Camera-type eye (tissue), 1 donor: Measurements from ENCODE around the gene ZNF708. TPM values are rescaled to one million over a fixed set of nuclear protein-coding genes. Genes with fewer than 3 reads are reported as not detected.

ENCODE experiments used
- total RNA-seq: library from RNA; depleted of rRNA; stranded (reverse); fragments of >200 nt; gene quantifications from one replicate; pipeline ENCODE4 v1.2.3, GENCODE V29; 2014

Gene ZNF708
- 40.8 TPM for total RNA-seq

GRCh38 chr19:21328885-21329605, at the start of gene ZNF708:
Gene ZNF708, minus strand, starts transcription at chr19:21329410. Its CDS starts 198 bp downstream, at chr19:21329212.

DNA sequence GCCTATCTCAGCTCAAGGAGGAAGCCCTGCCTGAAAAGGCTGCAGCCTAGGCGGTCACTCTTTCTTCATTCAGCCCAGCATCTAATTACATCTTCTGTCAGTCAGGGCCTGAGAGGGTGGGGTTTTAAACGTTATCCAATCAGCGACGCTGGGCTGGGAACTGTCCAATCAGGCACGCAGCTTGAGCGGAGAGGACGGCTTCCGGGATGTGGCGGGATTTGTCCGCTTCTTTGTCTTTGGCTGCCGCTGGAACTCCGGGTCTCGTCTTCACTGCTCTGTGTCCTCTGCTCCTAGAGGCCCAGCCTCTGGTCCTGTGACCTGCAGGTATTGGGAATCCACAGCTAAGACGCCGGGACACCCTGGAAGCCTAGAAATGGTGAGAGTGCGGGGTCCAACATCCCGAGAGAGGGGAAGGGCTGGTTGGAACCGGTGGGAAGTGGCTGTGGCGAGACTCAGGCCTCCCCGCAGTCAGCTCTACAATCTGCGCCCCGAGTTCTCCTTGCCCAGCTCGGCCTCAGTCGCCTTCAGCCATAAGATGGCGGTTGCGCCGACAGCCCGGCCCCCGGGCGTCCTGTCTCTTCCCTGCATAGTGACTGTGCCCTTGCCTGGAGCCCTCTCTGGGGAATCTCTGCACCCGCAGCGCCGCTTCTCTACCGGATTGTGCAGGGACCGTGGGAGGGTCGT, 29.7 kb upstream of the ZNF708 start, which contains the start of gene ZNF738:
ZNF738 (plus strand) TSS at position 233 of the 684 bp plus-strand sequence; CDS start at position 374, 141 bp downstream.

Other genes starting within 250 kb of the ZNF708 start
- 38.6 TPM for gene ZNF714, start 247.2 kb downstream of the ZNF708 start, total RNA-seq
- 30.1 TPM for gene ZNF431, start 187.4 kb downstream of the ZNF708 start, total RNA-seq
- 35.1 TPM for gene ZNF738, start 29.6 kb upstream of the ZNF708 start, total RNA-seq
- 83.8 TPM for gene ZNF493, start 67.7 kb upstream of the ZNF708 start, total RNA-seq
- gene ZNF429, start 176.2 kb upstream of the ZNF708 start, total RNA-seq: 30.5 TPM